Subcutaneous adipose tissue (tissue), 4 donors: ENCODE data around the gene RAB27A. TPM values are rescaled to one million over a fixed set of nuclear protein-coding genes. Genes with fewer than 3 reads are reported as not detected.

ENCODE experiments used
- CTCF ChIP-seq: fragments of 450-650 bp; IDR thresholded peaks from one replicate; pipeline ENCODE4 v1.5.1; 2016; ENCODE audit warnings: low read depth, mild to moderate bottlenecking, control low read depth, antibody characterized with exemption, moderate library complexity
- total RNA-seq, 4 donors: library from RNA; depleted of rRNA; stranded (reverse); fragments of >200 nt; gene quantifications; one replicate each; pipeline ENCODE4 v1.1.0, GENCODE V29; 2016

Gene RAB27A
- total RNA-seq, 4 donors from 2014 or later = 6.6 to 16.5 (median 10.5) TPM

GRCh38 chr15:55224892-55225291, 64.7 kb downstream of the RAB27A start:
- no peak for TF ChIP-seq CTCF

GRCh38 chr15:55222588-55222987, 67.0 kb downstream of the RAB27A start:
- no peak for TF ChIP-seq CTCF

GRCh38 chr15:55221090-55222011, 68.3 kb downstream of the RAB27A start:
- TF ChIP-seq CTCF = no peak

GRCh38 chr15:55220606-55221005, 69.0 kb downstream of the RAB27A start:
- TF ChIP-seq CTCF = no peak

- TF ChIP-seq CTCF = no peak
Observed at GRCh38 chr15:55218056-55218455, 71.6 kb downstream of the RAB27A start.

GRCh38 chr15:55204464-55204863, 85.1 kb downstream of the RAB27A start:
- TF ChIP-seq CTCF = no peak

- no peak for TF ChIP-seq CTCF
Observed at GRCh38 chr15:55202206-55202605, 87.4 kb downstream of the RAB27A start.
